ACC112 (cell line): Measurements from ENCODE around the gene DLG1.
"Not testable (repeated sequence)": the region's sequence is repeated elsewhere in the genome, so short reads cannot be mapped to it uniquely, and the experiment has no call there.

ENCODE experiments used
- H2AFZ ChIP-seq: fragments of 200-600 bp; sonication (generic); one replicate; pipeline ENCODE4 v1.6.0; 2017; ENCODE audit warnings: antibody characterized with exemption, low read length; ENCODE audit not compliant: unreplicated experiment
- H3K27ac ChIP-seq: fragments of 200-600 bp; sonication (generic); 2 replicates; pipeline ENCODE4 v1.5.1; 2014; ENCODE audit warnings: low read depth, mild to moderate bottlenecking, antibody characterized with exemption, low read length, moderate library complexity
- H3K27me3 ChIP-seq: fragments of 200-600 bp; sonication (generic); 2 replicates; pipeline ENCODE4 v1.6.1; 2014; ENCODE audit warnings: mild to moderate bottlenecking, antibody characterized with exemption, low read length, moderate library complexity, mixed read lengths; ENCODE audit not compliant: insufficient read depth
- H3K36me3 ChIP-seq: fragments of 200-600 bp; sonication (generic); 2 replicates; pipeline ENCODE4 v1.6.1; 2016; ENCODE audit warnings: mild to moderate bottlenecking, antibody characterized with exemption, low read length, moderate library complexity, mixed read lengths; ENCODE audit not compliant: insufficient read depth
- H3K4me1 ChIP-seq: fragments of 200-600 bp; sonication (generic); one replicate; pipeline ENCODE4 v1.6.1; 2016; ENCODE audit warnings: low read length, mixed read lengths; ENCODE audit not compliant: insufficient read depth, unreplicated experiment, control insufficient read depth
- H3K4me3 ChIP-seq: fragments of 200-600 bp; sonication (generic); 2 replicates; pipeline ENCODE4 v1.5.1; 2014; ENCODE audit warnings: mild to moderate bottlenecking, low read depth, low read length
- H3K79me2 ChIP-seq: fragments of 200-600 bp; sonication (generic); one replicate; pipeline ENCODE4 v1.6.0; 2016; ENCODE audit warnings: low read length; ENCODE audit not compliant: control insufficient read depth, unreplicated experiment, insufficient read depth

The DLG1 gene

GRCh38 chr3:197200856-197201255, 97.6 kb downstream of the DLG1 start:
- not testable (repeated sequence) for H3K27ac ChIP-seq, H3K36me3 ChIP-seq, H3K4me3 ChIP-seq, H3K27me3 ChIP-seq, H2AFZ ChIP-seq
- H3K79me2 ChIP-seq = peaks cover 94% of the 10 kb centered on the region
- H3K4me1 ChIP-seq = peaks cover 16% of the 10 kb centered on the region

GRCh38 chr3:197197334-197197733, 101.1 kb downstream of the DLG1 start:
- Histone ChIP-seq H3K79me2 (peaks cover 74% of the 10 kb centered on the region), H3K27me3 (no peaks in the 10 kb centered on the region), H3K4me1 (no peaks in the 10 kb centered on the region), H3K4me3 (no peak overlapping the region), H3K27ac (no peak overlapping the region), H3K36me3 (0 out of 2 replicates have a peak, but pooled peaks cover 3% of the 10 kb centered on the region), H2AFZ (no peak overlapping the region)

GRCh38 chr3:197196192-197196591, 102.2 kb downstream of the DLG1 start:
- H3K36me3 ChIP-seq = 0 out of 2 replicates have a peak, but pooled peaks cover 3% of the 10 kb centered on the region
- H2AFZ ChIP-seq = no peak overlapping the region
- no peak overlapping the region for H3K4me3 ChIP-seq
- H3K27ac ChIP-seq = no peak overlapping the region
- H3K27me3 ChIP-seq = no peaks in the 10 kb centered on the region
- H3K4me1 ChIP-seq = no peaks in the 10 kb centered on the region
- H3K79me2 ChIP-seq = peaks cover 63% of the 10 kb centered on the region

- H3K4me3 ChIP-seq = no peak overlapping the region
- H3K79me2 ChIP-seq = peaks cover 57% of the 10 kb centered on the region
Measured at GRCh38 chr3:197195326-197195725, 103.1 kb downstream of the DLG1 start.

GRCh38 chr3:197193759-197194158, 104.7 kb downstream of the DLG1 start:
- H3K79me2 ChIP-seq = peaks cover 52% of the 10 kb centered on the region
- H3K4me3 ChIP-seq, H3K27ac ChIP-seq: not testable (repeated sequence)

More at GRCh38 chr3:197195326-197195725, 103.1 kb downstream of the DLG1 start:
- Histone ChIP-seq H3K27me3 (no peaks in the 10 kb centered on the region), H3K36me3 (0 out of 2 replicates have a peak, but pooled peaks cover 3% of the 10 kb centered on the region), H3K4me1 (no peaks in the 10 kb centered on the region), H3K27ac (no peak overlapping the region), H2AFZ (no peak overlapping the region)

DNA sequence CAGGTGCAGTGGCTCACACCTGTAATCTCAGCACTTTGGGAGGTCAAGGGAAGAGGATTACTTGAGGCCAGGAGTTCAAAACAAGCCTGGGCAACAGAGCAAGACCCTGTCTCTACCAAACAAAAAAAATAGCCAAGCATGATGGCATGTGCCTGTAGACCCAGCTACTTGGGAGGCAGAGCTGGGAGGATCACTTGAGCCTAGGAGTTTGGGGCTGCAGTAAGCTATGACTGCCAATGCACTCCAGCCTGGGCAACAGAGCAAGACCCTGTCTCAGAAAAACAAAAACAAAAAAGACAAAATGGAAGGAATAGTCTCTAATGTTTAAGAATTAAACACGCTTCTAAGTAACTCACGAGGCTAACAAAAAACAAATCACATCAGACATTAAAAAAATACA, 106.5 kb downstream of the DLG1 start:
- Histone ChIP-seq H3K27me3 (no peaks in the 10 kb centered on the region), H3K4me3 (no peak overlapping the region), H2AFZ (no peak overlapping the region), H3K36me3 (0 out of 2 replicates have a peak, but pooled peaks cover 3% of the 10 kb centered on the region), H3K79me2 (peaks cover 42% of the 10 kb centered on the region), H3K27ac (no peak overlapping the region), H3K4me1 (peaks cover 16% of the 10 kb centered on the region)

More at GRCh38 chr3:197193759-197194158, 104.7 kb downstream of the DLG1 start:
- not testable (repeated sequence) for H3K36me3 ChIP-seq, H2AFZ ChIP-seq, H3K27me3 ChIP-seq
- H3K4me1 ChIP-seq = peaks cover 15% of the 10 kb centered on the region

GRCh38 chr3:197189623-197190022, 108.8 kb downstream of the DLG1 start:
- Histone ChIP-seq H3K79me2 (peaks cover 39% of the 10 kb centered on the region), H3K36me3 (0 out of 2 replicates have a peak, but pooled peaks cover 3% of the 10 kb centered on the region), H3K27me3 (no peaks in the 10 kb centered on the region), H2AFZ (no peak overlapping the region), H3K4me1 (peaks cover 16% of the 10 kb centered on the region), H3K4me3 (no peak overlapping the region), H3K27ac (0 out of 2 replicates have a peak overlapping the region, but pooled peaks have one; percentile 6)

- no peaks in the 10 kb centered on the region for H3K27me3 ChIP-seq
- H3K27ac ChIP-seq = 0 out of 2 replicates have a peak overlapping the region, but pooled peaks have one; percentile 6
- H3K4me1 ChIP-seq = peaks cover 16% of the 10 kb centered on the region
- no peak overlapping the region for H3K4me3 ChIP-seq
- 0 out of 2 replicates have a peak, but pooled peaks cover 3% of the 10 kb centered on the region for H3K36me3 ChIP-seq
- no peak overlapping the region for H2AFZ ChIP-seq
- H3K79me2 ChIP-seq = peaks cover 40% of the 10 kb centered on the region
Measured at GRCh38 chr3:197188963-197189362, 109.4 kb downstream of the DLG1 start.

DNA sequence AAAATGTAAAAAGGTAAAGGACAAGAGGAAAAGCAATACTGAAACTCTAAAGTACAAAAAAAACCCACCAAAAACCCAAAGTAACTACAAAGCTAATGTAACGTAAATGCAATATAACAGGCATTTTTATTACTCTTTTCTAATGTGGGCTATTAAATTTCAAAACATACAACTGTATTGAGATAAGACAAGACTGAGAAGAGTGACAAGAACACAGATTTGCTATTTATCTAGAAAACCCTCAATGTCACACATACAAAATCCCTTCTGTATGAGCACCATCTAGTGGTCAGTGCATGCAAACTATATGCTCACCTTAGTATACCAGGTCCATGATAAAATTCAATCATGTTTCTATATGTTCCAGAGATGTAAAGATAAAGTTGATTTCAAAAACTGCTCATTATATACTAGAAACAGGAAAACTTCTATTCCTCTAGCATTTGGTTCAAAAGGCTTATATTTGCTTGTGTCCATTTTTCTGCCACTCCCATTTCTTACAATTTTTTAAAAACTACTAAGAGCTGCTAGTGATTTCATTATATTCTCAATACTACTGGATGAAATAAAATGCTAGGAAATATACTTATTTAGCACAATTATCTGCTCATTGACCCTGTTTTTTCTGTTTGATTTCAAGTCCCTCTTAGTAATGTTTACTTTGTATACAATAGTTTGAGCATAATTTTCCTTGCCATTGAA, 111.4 kb downstream of the DLG1 start:
- Histone ChIP-seq H3K36me3 (no peaks in the 10 kb centered on the region), H3K4me3 (no peak overlapping the region), H3K79me2 (peaks cover 43% of the 10 kb centered on the region), H2AFZ (no peak overlapping the region), H3K4me1 (peaks cover 23% of the 10 kb centered on the region), H3K27ac (no peak overlapping the region), H3K27me3 (no peaks in the 10 kb centered on the region)

GRCh38 chr3:197183582-197183981, 114.8 kb downstream of the DLG1 start:
- Histone ChIP-seq H3K4me1 (peaks cover 16% of the 10 kb centered on the region), H3K4me3 (no peak overlapping the region), H3K27me3 (no peaks in the 10 kb centered on the region), H3K27ac (no peak overlapping the region), H3K36me3 (no peaks in the 10 kb centered on the region), H3K79me2 (peaks cover 45% of the 10 kb centered on the region), H2AFZ (no peak overlapping the region)

- Histone ChIP-seq H3K4me1 (peaks cover 21% of the 10 kb centered on the region), H3K4me3 (peak overlapping the region; percentile 45), H3K27ac (no peak overlapping the region), H3K79me2 (peaks cover 47% of the 10 kb centered on the region), H3K27me3 (no peaks in the 10 kb centered on the region), H2AFZ (no peak overlapping the region), H3K36me3 (0 out of 2 replicates have a peak, but pooled peaks cover 4% of the 10 kb centered on the region)
Measured at GRCh38 chr3:197181741-197182140, 116.7 kb downstream of the DLG1 start.
